ENCODE results near the gene MAP3K5. TPM values are rescaled to one million over a fixed set of nuclear protein-coding genes. Genes with fewer than 3 reads are reported as not detected.
A peak's percentile ranks its signal among the peaks of the same experiment; 100 is the strongest.

The MAP3K5 gene
- total and polyA plus RNA-seq, 9 of the 15 experiments (the other 6 are each of a cell fraction or from before 2014, with no cell fraction given) = 2.2 to 13.0 (median 9.9) TPM

GRCh38 chr6:136822376-136823127 is 30.3 kb upstream of the MAP3K5 start, which contains the start of gene PEX7:
PEX7 (plus strand) TSS chr6:136822592; CDS start chr6:136822666, 74 bp downstream.
- DNase-seq (ENCODE audit: extremely low read depth in 1 of 4, low spot score in 3 of 4) (peak; percentile 89 to 94 (median 93)), ATAC-seq (peak; percentile 97), FAIRE-seq (peak; percentile 90)
- peak within 1 kb of the TSS; percentile 77 for H3K27ac ChIP-seq (ENCODE audit: extremely low read depth, low read depth, low read length)
- in situ Hi-C loops (cut with MboI) = no loop called here
- POLR2A ChIA-PET = interaction anchor here (1.0 to 1.3 kb wide), 4 partner anchors 11 to 85 kb away, joined by 3 to 4 read pairs (median 4); no protein-coding TSS in a partner anchor
- intact Hi-C loops (cut with micrococcal nuclease) = no loop called here
- peaks cover 8% of the 10 kb centered on the region in 2 experiments; a peak in 4 of 5 replicates for H3K4me1 ChIP-seq (replicated peaks in 1 of 2; ENCODE audit: control insufficient read depth in 2 of 2, insufficient read depth in 2 of 2, low read length in 2 of 2)
- peak within 1 kb of the TSS; percentile 84 for H3K4me2 ChIP-seq (ENCODE audit: insufficient read depth, low read length)
- H2AFZ ChIP-seq (ENCODE audit: low read depth, low read length) = peak within 1 kb of the TSS; percentile 95
- no peaks in the 10 kb centered on the region for H3K9me3 ChIP-seq (replicated peaks; ENCODE audit: control insufficient read depth, insufficient read depth, low read depth, low read length)
- H4K20me1 ChIP-seq (replicated peaks; ENCODE audit: control insufficient read depth, insufficient read depth, low read length) = no peaks in the 10 kb centered on the region
- H3K4me3 ChIP-seq = peak within 1 kb of the TSS; percentile 62
- BruUV-seq (replicated peaks) = no TSS peak
- CTCF ChIA-PET (ENCODE audit: low intra/inter-chr PET ratio) = interaction anchor here (1.0 kb wide), 1 partner anchor 178 kb away, joined by 3 read pairs; no protein-coding TSS in a partner anchor
- 12% methylated on average over 37 of the region's 78 CpGs for WGBS (ENCODE audit: insufficient coverage, low coverage, missing lambda C conversion rate)
- H3K9ac ChIP-seq (ENCODE audit: insufficient read depth in 1 of 2, low read depth in 2 of 2, low read length in 2 of 2) = peak within 1 kb of the TSS; percentile 70 to 92
- H3K9me1 ChIP-seq (ENCODE audit: control insufficient read depth, insufficient read depth, low read length) = no peaks in the 10 kb centered on the region
- peaks cover 6% of the 10 kb centered on the region; the same call in 1 of the 3 replicates for H3K36me3 ChIP-seq (ENCODE audit: control insufficient read depth, insufficient read depth, low read length)
- H3K79me2 ChIP-seq (ENCODE audit: control insufficient read depth, insufficient read depth, low read length) = peaks cover 7% of the 10 kb centered on the region; the same call in 2 of the 3 replicates
- H3K27me3 ChIP-seq (ENCODE audit: control insufficient read depth in 2 of 2, insufficient read depth in 2 of 2, low read length in 2 of 2) = no peaks in the 10 kb centered on the region
- TF ChIP-seq BCOR (IDR thresholded peaks at IDR 0.05) (no peak), ZBTB12 (CRISPR knock-in tag; IDR thresholded peaks at IDR 0.05) (0 out of 2 replicates have a peak, but pooled peaks have one; percentile 25), RBM15 (IDR thresholded peaks at IDR 0.05; ENCODE audit: insufficient read depth, low read length) (no peak), POLR2G (IDR thresholded peaks at IDR 0.05; ENCODE audit: low read depth, low read length) (peak; percentile 88), ZNF592 (IDR thresholded peaks at IDR 0.05) (peak; percentile 67), TEAD2 (tag; IDR thresholded peaks at IDR 0.05) (no peak), ZZZ3 (IDR thresholded peaks at IDR 0.05) (no peak), SP1 (CRISPR knock-in tag; IDR thresholded peaks at IDR 0.05) (peak; percentile 58), NUFIP1 (IDR thresholded peaks at IDR 0.05; ENCODE audit: partially characterized antibody) (no peak), E2F8 (IDR thresholded peaks at IDR 0.05; ENCODE audit: low read depth, partially characterized antibody) (no peak), HNRNPL (IDR thresholded peaks at IDR 0.05; ENCODE audit: low read depth, low read length) (no peak), LARP7 (IDR thresholded peaks at IDR 0.05) (no peak), ZFPM2 (CRISPR knock-in tag; IDR thresholded peaks at IDR 0.05) (no peak)
